Stomach (tissue), 9 donors: Measurements from ENCODE around the gene BCAM. TPM values are rescaled to one million over a fixed set of nuclear protein-coding genes. Genes with fewer than 3 reads are reported as not detected.

Source experiments
- DNase-seq, 2 donors: peaks; one replicate each; pipeline versions ENCODE4 v3.0.0 to v3.0.0-alpha.2; 2013 to 2019
- H3K27ac ChIP-seq, 5 donors: fragments of 200-600 bp in 4 of 5; sonication (generic) in 4 of 5; one replicate each; pipeline ENCODE4 v1.5.1; 2013 to 2019; ENCODE audit warnings: mild to moderate bottlenecking in 1 of 5, moderate library complexity in 1 of 5
- H3K27me3 ChIP-seq, 3 donors: fragments of 200-600 bp; sonication (generic); one replicate each; pipeline ENCODE4 v1.5.1; 2017 to 2019; ENCODE audit warnings: mixed run types in 1 of 3
- H3K36me3 ChIP-seq, 4 donors: fragments of 200-600 bp; sonication (generic); 1 replicate in 3 of 4; 2 replicates in 1 of 4; pipeline ENCODE4 v1.5.1; 2016 to 2019
- H3K4me1 ChIP-seq, 4 donors: fragments of 200-600 bp; sonication (generic); one replicate each; pipeline ENCODE4 v1.5.1; 2016 to 2019
- H3K4me3 ChIP-seq, 4 donors: fragments of 200-600 bp; sonication (generic) in 3 of 4; one replicate each; pipeline ENCODE4 v1.5.1; 2016 to 2019; ENCODE audit warnings: mild to moderate bottlenecking in 1 of 4
- H3K9me3 ChIP-seq, 4 donors: fragments of 200-600 bp; sonication (generic); one replicate each; pipeline ENCODE4 v1.5.1; 2016 to 2019
- CTCF ChIP-seq, 7 experiments: fragments of 450-650 bp in 4 of 7; fragments of 200-600 bp in 3 of 7; sonication (generic) in 3 of 7; IDR thresholded peaks; one replicate each; pipeline ENCODE4 v1.5.1; 2016 to 2019; ENCODE audit warnings: antibody characterized with exemption in 7 of 7, control low read depth in 2 of 7, mild to moderate bottlenecking in 1 of 7
- EP300 ChIP-seq: sonication (generic); formaldehyde crosslinking; IDR thresholded peaks from one replicate; pipeline ENCODE4 v1.6.1; 2017; ENCODE audit warnings: antibody characterized with exemption
- POLR2A ChIP-seq, 4 donors: fragments of 450-650 bp; IDR thresholded peaks; one replicate each; pipeline ENCODE4 v1.6.1; 2016; ENCODE audit warnings: antibody characterized with exemption in 4 of 4, control low read depth in 2 of 4, mild to moderate bottlenecking in 1 of 4, moderate library complexity in 1 of 4
- POLR2AphosphoS5 ChIP-seq, 3 donors: sonication (generic); formaldehyde crosslinking; IDR thresholded peaks; one replicate each; pipeline ENCODE4 v1.6.1; 2016; ENCODE audit warnings: antibody characterized with exemption in 3 of 3
- WGBS, 5 donors: extraction: QIAGEN DNeasy Blood & Tissue Kit in 3 of 5; methylation state at CpG; one replicate each; pipeline versions ENCODE4 v1.1.5 to v1.1.7; 2013 to 2018; 5-methylcytosine and 5-hydroxymethylcytosine counted together
- intact Hi-C: fragments of 100-400 bp; cut with DNase I; formaldehyde crosslinking; loops from one replicate; pipeline ENCODE4 v1.15.1; 2023; ENCODE audit warnings: low total_unique reads
- polyA plus RNA-seq, 3 donors: library from polyadenylated mRNA; stranded (reverse); fragments of 200-250 nt; gene quantifications; one replicate each; pipeline ENCODE4 v1.2.3, GENCODE V29; 2013
- total RNA-seq, 5 donors: library from RNA; depleted of rRNA; stranded (reverse); fragments of >200 nt; gene quantifications; one replicate each; pipeline versions ENCODE4 v1.1.0 to v1.2.3, GENCODE V29; 2014 to 2016
- donor health status: healthy with polysubstance abuse.
- donor health status: Bipolar disorder and iron deficiency.
- donor health status: healthy.

The BCAM gene
- total and polyA plus RNA-seq, 8 donors, result 7.3 to 265 (median 36.5) TPM

DNA sequence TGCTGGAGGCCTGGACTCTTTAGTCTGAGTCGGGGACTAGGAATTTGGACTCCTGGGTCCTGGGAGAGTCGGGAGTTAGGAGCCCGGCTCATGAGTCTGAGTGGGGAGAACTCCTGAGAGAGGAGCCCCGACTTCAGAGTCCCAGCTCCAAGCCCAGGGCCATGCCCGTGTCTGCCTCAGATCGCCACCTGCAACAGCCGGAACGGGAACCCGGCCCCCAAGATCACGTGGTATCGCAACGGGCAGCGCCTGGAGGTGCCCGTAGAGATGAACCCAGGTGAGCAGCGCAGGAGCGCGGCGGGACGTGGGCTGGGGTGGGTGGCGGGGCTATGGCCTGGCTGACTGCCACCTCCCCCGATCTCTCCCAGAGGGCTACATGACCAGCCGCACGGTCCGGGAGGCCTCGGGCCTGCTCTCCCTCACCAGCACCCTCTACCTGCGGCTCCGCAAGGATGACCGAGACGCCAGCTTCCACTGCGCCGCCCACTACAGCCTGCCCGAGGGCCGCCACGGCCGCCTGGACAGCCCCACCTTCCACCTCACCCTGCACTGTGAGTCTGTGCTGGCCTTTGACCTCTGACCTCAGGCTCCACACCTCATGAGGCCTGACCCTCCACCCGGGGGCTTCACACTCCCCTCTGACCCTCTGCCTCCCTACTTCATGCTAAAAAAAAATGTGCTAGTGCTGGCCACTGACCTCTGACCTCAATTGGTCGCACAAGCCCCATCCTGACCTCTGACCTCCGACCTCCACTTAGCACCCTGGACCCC lies 4.4 kb downstream of the BCAM start:
- Histone ChIP-seq H3K27ac (no peak overlapping the region), H3K36me3 (peaks cover 0 to 36% (median 24%) of the 10 kb centered on the region in 4 donors), H3K9me3 (no peaks in the 10 kb centered on the region), H3K27me3 (peaks cover 0 to 10% (median 0%) of the 10 kb centered on the region in 3 donors), H3K4me3 (no peak overlapping the region), H3K4me1 (peaks cover 11 to 29% (median 22%) of the 10 kb centered on the region in 4 donors)
- 85 to 91% (median 87%) methylated on average over 17 to 38 of the region's 38 CpGs for WGBS, 5 donors
- intact Hi-C loops, result no loop called here
- TF ChIP-seq POLR2A (IDR thresholded peaks at IDR 0.05) (no peak), CTCF (IDR thresholded peaks at IDR 0.05) (no peak), POLR2AphosphoS5 (IDR thresholded peaks at IDR 0.05) (no peak), EP300 (no peak)
- DNase-seq, result no peak

DNA sequence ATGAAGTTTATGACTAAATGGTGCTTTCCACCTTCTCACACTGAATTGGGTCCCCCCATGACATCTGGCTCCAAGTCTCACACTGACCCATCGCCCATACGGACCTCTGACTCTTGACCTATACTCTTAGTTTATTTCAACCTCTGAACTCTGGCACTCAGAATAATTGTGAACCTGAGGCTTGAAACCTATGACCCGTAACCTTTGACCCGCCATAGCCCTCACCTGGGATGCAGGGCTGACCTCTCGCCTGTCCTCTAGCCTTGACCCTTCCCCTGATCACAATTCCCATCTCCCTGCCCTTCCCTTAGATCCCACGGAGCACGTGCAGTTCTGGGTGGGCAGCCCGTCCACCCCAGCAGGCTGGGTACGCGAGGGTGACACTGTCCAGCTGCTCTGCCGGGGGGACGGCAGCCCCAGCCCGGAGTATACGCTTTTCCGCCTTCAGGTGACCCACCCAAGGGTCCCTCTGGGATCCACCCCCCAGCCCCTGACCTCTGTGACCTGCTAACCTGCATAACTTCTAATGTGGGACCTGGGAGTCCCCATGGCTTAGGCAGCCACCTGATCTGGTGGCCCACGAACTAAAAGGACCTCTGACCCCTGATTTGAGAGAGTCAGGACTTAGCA lies 5.1 kb downstream of the BCAM start:
- 89 to 96% (median 92%) methylated on average over 16 of the region's 16 CpGs for WGBS, 5 donors
- Histone ChIP-seq H3K27me3 (peaks cover 0 to 3% (median 0%) of the 10 kb centered on the region in 3 donors), H3K27ac (no peak overlapping the region), H3K9me3 (no peaks in the 10 kb centered on the region), H3K4me1 (peaks cover 7 to 22% (median 15%) of the 10 kb centered on the region in 4 donors), H3K36me3 (peaks cover 0 to 38% (median 27%) of the 10 kb centered on the region in 4 donors), H3K4me3 (no peak overlapping the region)
- DNase-seq, result no peak
- TF ChIP-seq POLR2AphosphoS5 (IDR thresholded peaks at IDR 0.05) (no peak), CTCF (IDR thresholded peaks at IDR 0.05) (no peak), POLR2A (IDR thresholded peaks at IDR 0.05) (no peak), EP300 (no peak)
- intact Hi-C loops, result no loop called here

- Histone ChIP-seq H3K27me3 (no peaks in the 10 kb centered on the region), H3K4me1 (peaks cover 3 to 16% (median 10%) of the 10 kb centered on the region in 4 donors), H3K4me3 (no peak overlapping the region), H3K27ac (no peak overlapping the region), H3K9me3 (no peaks in the 10 kb centered on the region), H3K36me3 (peaks cover 0 to 43% (median 32%) of the 10 kb centered on the region in 4 donors)
- intact Hi-C loops, result no loop called here
- TF ChIP-seq POLR2A (IDR thresholded peaks at IDR 0.05) (no peak), POLR2AphosphoS5 (IDR thresholded peaks at IDR 0.05) (no peak), EP300 (no peak), CTCF (IDR thresholded peaks at IDR 0.05) (no peak)
- 89 to 95% (median 92%) methylated on average over 15 to 17 of the region's 17 CpGs for WGBS, 5 donors
- no peak for DNase-seq
These were observed 5.6 kb downstream of the BCAM start for GRCh38 chr19:44814517-44814916.

DNA sequence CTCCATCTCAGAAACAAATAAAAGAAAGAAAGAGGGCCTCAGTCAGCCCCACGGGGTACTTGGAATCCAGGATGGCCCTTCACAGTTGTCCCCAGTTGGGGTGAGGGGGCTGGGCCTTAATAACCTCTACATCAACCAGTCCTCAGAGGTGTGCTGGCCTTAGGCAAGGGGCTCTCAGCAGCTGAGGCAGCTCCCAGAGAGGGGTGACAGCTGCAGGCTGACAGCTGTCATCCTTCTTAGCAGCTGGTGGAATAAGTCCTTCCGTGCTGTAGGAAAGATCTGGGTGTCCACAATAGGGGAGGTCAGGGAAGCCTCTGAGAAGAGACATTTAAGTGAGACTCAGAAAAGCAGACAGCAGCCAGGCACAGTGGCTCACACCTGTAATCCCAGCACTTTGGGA lies 7.4 kb downstream of the BCAM start:
- TF ChIP-seq CTCF (IDR thresholded peaks at IDR 0.05), result no peak
- TF ChIP-seq EP300, result no peak
- TF ChIP-seq POLR2AphosphoS5 (IDR thresholded peaks at IDR 0.05), result no peak
- TF ChIP-seq POLR2A (IDR thresholded peaks at IDR 0.05), result no peak
- DNase-seq, result no peak
- WGBS, 5 donors, result 64 to 84% (median 78%) methylated on average over 2 of the region's 2 CpGs
- H3K27ac ChIP-seq, result no peak overlapping the region
- H3K9me3 ChIP-seq, result no peaks in the 10 kb centered on the region
- H3K4me3 ChIP-seq, result no peak overlapping the region
- peaks cover 0 to 12% (median 10%) of the 10 kb centered on the region in 4 donors for H3K4me1 ChIP-seq
- peaks cover 0 to 4% (median 0%) of the 10 kb centered on the region in 3 donors for H3K27me3 ChIP-seq
- intact Hi-C loops, result no loop called here
- peaks cover 0 to 46% (median 32%) of the 10 kb centered on the region in 4 donors for H3K36me3 ChIP-seq
